ENCODE measurements around the gene RAPGEF5. TPM values are rescaled to one million over a fixed set of nuclear protein-coding genes. Genes with fewer than 3 reads are reported as not detected.

RAPGEF5 gene
- total and polyA plus RNA-seq, 2 experiments from 2014 or later, result 0.11 to 0.86 TPM

- TF ChIP-seq EZH2phosphoT487 (IDR thresholded peaks at IDR 0.05; ENCODE audit: insufficient read depth, low read depth), result no peak
- no peak for TF ChIP-seq EZH2 (IDR thresholded peaks at IDR 0.05; ENCODE audit: insufficient read depth, poor library complexity, severe bottlenecking)
- Histone ChIP-seq H2AFZ (no peak overlapping the region), H4K20me1 (ENCODE audit: insufficient read depth) (no peaks in the 10 kb centered on the region), H3K36me3 (ENCODE audit: low read depth) (no peaks in the 10 kb centered on the region), H3K9me2 (ENCODE audit: insufficient read depth) (no peaks in the 10 kb centered on the region), H3K27ac (no peak overlapping the region), H3K4me1 (ENCODE audit: insufficient read depth) (peaks cover 17% of the 10 kb centered on the region), H3K4me3 (no peak overlapping the region), H3K79me2 (ENCODE audit: insufficient read depth) (no peaks in the 10 kb centered on the region), H3F3A (ENCODE audit: insufficient read depth) (peaks cover 22% of the 10 kb centered on the region), H3K9me3 (ENCODE audit: low read depth) (no peaks in the 10 kb centered on the region), H3K4me2 (ENCODE audit: unreplicated experiment) (no peak overlapping the region), H3K27me3 (replicated peaks; ENCODE audit: insufficient read depth) (no peaks in the 10 kb centered on the region), H3K9ac (no peak overlapping the region)
- 60 to 68% methylated on average over 5 of the region's 5 CpGs for WGBS, 2 experiments (ENCODE audit: low coverage in 1 of 2, low lambda C conversion rate in 2 of 2, missing lambda C conversion rate in 2 of 2)
- in situ Hi-C loops (cut with MboI), result no loop called here
- DNase-seq, result no peak
Observed at GRCh38 chr7:22138106-22138505, 218.8 kb downstream of the RAPGEF5 start.

- H3K9ac ChIP-seq, result no peak overlapping the region
- no peaks in the 10 kb centered on the region for H3K27me3 ChIP-seq (replicated peaks; ENCODE audit: insufficient read depth)
- DNase-seq, result peak; percentile 76
Observed at GRCh38 chr7:22137466-22137865, 219.5 kb downstream of the RAPGEF5 start.

GRCh38 chr7:22137026-22137425, 219.9 kb downstream of the RAPGEF5 start:
- peak; percentile 64 for DNase-seq
- H3K4me1 ChIP-seq (ENCODE audit: insufficient read depth), result peaks cover 17% of the 10 kb centered on the region

More at GRCh38 chr7:22137466-22137865, 219.5 kb downstream of the RAPGEF5 start:
- Histone ChIP-seq H3K36me3 (ENCODE audit: low read depth) (no peaks in the 10 kb centered on the region), H3F3A (ENCODE audit: insufficient read depth) (peaks cover 22% of the 10 kb centered on the region), H4K20me1 (ENCODE audit: insufficient read depth) (no peaks in the 10 kb centered on the region), H3K9me3 (ENCODE audit: low read depth) (no peaks in the 10 kb centered on the region), H3K27ac (peak overlapping the region; percentile 78), H2AFZ (0 out of 2 replicates have a peak overlapping the region, but pooled peaks have one; percentile 22), H3K4me3 (0 out of 2 replicates have a peak overlapping the region, but pooled peaks have one; percentile 15), H3K4me2 (ENCODE audit: unreplicated experiment) (peak overlapping the region; percentile 33), H3K79me2 (ENCODE audit: insufficient read depth) (no peaks in the 10 kb centered on the region), H3K9me2 (ENCODE audit: insufficient read depth) (no peaks in the 10 kb centered on the region), H3K4me1 (ENCODE audit: insufficient read depth) (peaks cover 17% of the 10 kb centered on the region)
- in situ Hi-C loops (cut with MboI), result no loop called here
- no peak for TF ChIP-seq EZH2 (IDR thresholded peaks at IDR 0.05; ENCODE audit: insufficient read depth, poor library complexity, severe bottlenecking)
- TF ChIP-seq EZH2phosphoT487 (IDR thresholded peaks at IDR 0.05; ENCODE audit: insufficient read depth, low read depth), result no peak
- 15 to 24% methylated on average over 2 of the region's 2 CpGs for WGBS, 2 experiments (ENCODE audit: low coverage in 1 of 2, low lambda C conversion rate in 2 of 2, missing lambda C conversion rate in 2 of 2)

GRCh38 chr7:22129819-22130580, 227.0 kb downstream of the RAPGEF5 start:
- no peaks in the 10 kb centered on the region for H4K20me1 ChIP-seq (ENCODE audit: insufficient read depth)
- no peaks in the 10 kb centered on the region for H3K9me2 ChIP-seq (ENCODE audit: insufficient read depth)
- no peaks in the 10 kb centered on the region for H3K36me3 ChIP-seq (ENCODE audit: low read depth)
- no peak overlapping the region for H2AFZ ChIP-seq
- H3K9me3 ChIP-seq (ENCODE audit: low read depth), result no peaks in the 10 kb centered on the region
- no peaks in the 10 kb centered on the region for H3K27me3 ChIP-seq (replicated peaks; ENCODE audit: insufficient read depth)
- TF ChIP-seq EZH2phosphoT487 (IDR thresholded peaks at IDR 0.05; ENCODE audit: insufficient read depth, low read depth), result no peak
- TF ChIP-seq EZH2 (IDR thresholded peaks at IDR 0.05; ENCODE audit: insufficient read depth, poor library complexity, severe bottlenecking), result no peak
- in situ Hi-C loops (cut with MboI), result no loop called here
- H3F3A ChIP-seq (ENCODE audit: insufficient read depth), result no peaks in the 10 kb centered on the region
- H3K4me3 ChIP-seq, result no peak overlapping the region
- 58 to 63% methylated on average over 4 of the region's 4 CpGs for WGBS, 2 experiments (ENCODE audit: low coverage in 1 of 2, low lambda C conversion rate in 2 of 2, missing lambda C conversion rate in 2 of 2)
- DNase-seq, result no peak
- H3K27ac ChIP-seq, result no peak overlapping the region
- H3K4me2 ChIP-seq (ENCODE audit: unreplicated experiment), result no peak overlapping the region
- H3K9ac ChIP-seq, result no peak overlapping the region
- 0 out of 2 replicates have a peak, but pooled peaks cover 16% of the 10 kb centered on the region for H3K4me1 ChIP-seq (ENCODE audit: insufficient read depth)
- H3K79me2 ChIP-seq (ENCODE audit: insufficient read depth), result no peaks in the 10 kb centered on the region

More at GRCh38 chr7:22137026-22137425, 219.9 kb downstream of the RAPGEF5 start:
- Histone ChIP-seq H3K9me2 (ENCODE audit: insufficient read depth) (no peaks in the 10 kb centered on the region), H3K36me3 (ENCODE audit: low read depth) (no peaks in the 10 kb centered on the region), H3K79me2 (ENCODE audit: insufficient read depth) (no peaks in the 10 kb centered on the region), H2AFZ (0 out of 2 replicates have a peak overlapping the region, but pooled peaks have one; percentile 22), H3K27ac (peak overlapping the region; percentile 78), H4K20me1 (ENCODE audit: insufficient read depth) (no peaks in the 10 kb centered on the region), H3K4me2 (ENCODE audit: unreplicated experiment) (peak overlapping the region; percentile 33), H3F3A (ENCODE audit: insufficient read depth) (peaks cover 22% of the 10 kb centered on the region), H3K9ac (no peak overlapping the region), H3K9me3 (ENCODE audit: low read depth) (no peaks in the 10 kb centered on the region), H3K27me3 (replicated peaks; ENCODE audit: insufficient read depth) (no peaks in the 10 kb centered on the region), H3K4me3 (0 out of 2 replicates have a peak overlapping the region, but pooled peaks have one; percentile 15)
- in situ Hi-C loops (cut with MboI), result no loop called here
- TF ChIP-seq EZH2 (IDR thresholded peaks at IDR 0.05; ENCODE audit: insufficient read depth, poor library complexity, severe bottlenecking) (no peak), EZH2phosphoT487 (IDR thresholded peaks at IDR 0.05; ENCODE audit: insufficient read depth, low read depth) (0 out of 2 replicates have a peak, but pooled peaks have one; percentile 25)
- 36 to 54% methylated on average over 2 of the region's 2 CpGs for WGBS, 2 experiments (ENCODE audit: low coverage in 1 of 2, low lambda C conversion rate in 2 of 2, missing lambda C conversion rate in 2 of 2)
